Skeletal muscle satellite cell (primary cell): ENCODE data around the gene LRRC14B. TPM values are rescaled to one million over a fixed set of nuclear protein-coding genes. Genes with fewer than 3 reads are reported as not detected.

Experiments
- H3K27me3 ChIP-seq: 2 replicates; pipeline ENCODE4 v1.7.0; 2013; ENCODE audit warnings: low read length; ENCODE audit not compliant: control insufficient read depth, insufficient read depth
- H3K36me3 ChIP-seq: 2 replicates; pipeline ENCODE4 v1.7.0; 2013; ENCODE audit warnings: mild to moderate bottlenecking, control low read depth, low read length; ENCODE audit not compliant: insufficient read depth
- H3K4me1 ChIP-seq: 2 replicates; pipeline ENCODE4 v1.7.0; 2013; ENCODE audit warnings: low read length; ENCODE audit not compliant: control insufficient read depth, insufficient read depth
- H3K4me2 ChIP-seq: 2 replicates; pipeline ENCODE4 v1.7.0; 2013; ENCODE audit warnings: mild to moderate bottlenecking, low read length
- H3K4me3 ChIP-seq: 2 replicates; pipeline ENCODE4 v1.7.0; 2013; ENCODE audit warnings: low read length
- H3K9ac ChIP-seq: 2 replicates; pipeline ENCODE4 v1.7.0; 2013; ENCODE audit warnings: mild to moderate bottlenecking, low read depth, low read length, moderate library complexity
- H3K9me3 ChIP-seq: replicated peaks from 2 replicates; pipeline ENCODE4 v1.7.0; 2013; ENCODE audit warnings: mild to moderate bottlenecking, control low read depth, low read length
- total RNA-seq: library from RNA; depleted of rRNA; stranded (reverse); fragments of >200 nt; gene quantifications from 2 replicates; pipeline ENCODE4 v1.2.3, GENCODE V29; 2012; rRNA removed

The LRRC14B gene
- total RNA-seq: not detected in 2 replicates

- Histone ChIP-seq H3K9ac (no peak within 1 kb of the TSS), H3K4me1 (peaks cover 14% of the 10 kb centered on the region), H3K27me3 (peaks cover 57% of the 10 kb centered on the region), H3K9me3 (no peaks in the 10 kb centered on the region), H3K36me3 (no peaks in the 10 kb centered on the region), H3K4me3 (no peak within 1 kb of the TSS), H3K4me2 (peak within 1 kb of the TSS; percentile 33)
These were observed at the start of gene LRRC14B for GRCh38 chr5:191036-191948. TSS of gene LRRC14B (plus strand) at chr5:191495. CDS start at chr5:191539, 44 bp downstream.

GRCh38 chr5:141761-142160, 49.5 kb upstream of the LRRC14B start:
- Histone ChIP-seq H3K27me3 (peaks cover 20% of the 10 kb centered on the region), H3K4me1 (no peaks in the 10 kb centered on the region), H3K9me3 (no peaks in the 10 kb centered on the region), H3K4me3 (no peak overlapping the region), H3K36me3 (no peaks in the 10 kb centered on the region), H3K4me2 (no peak overlapping the region), H3K9ac (no peak overlapping the region)

DNA sequence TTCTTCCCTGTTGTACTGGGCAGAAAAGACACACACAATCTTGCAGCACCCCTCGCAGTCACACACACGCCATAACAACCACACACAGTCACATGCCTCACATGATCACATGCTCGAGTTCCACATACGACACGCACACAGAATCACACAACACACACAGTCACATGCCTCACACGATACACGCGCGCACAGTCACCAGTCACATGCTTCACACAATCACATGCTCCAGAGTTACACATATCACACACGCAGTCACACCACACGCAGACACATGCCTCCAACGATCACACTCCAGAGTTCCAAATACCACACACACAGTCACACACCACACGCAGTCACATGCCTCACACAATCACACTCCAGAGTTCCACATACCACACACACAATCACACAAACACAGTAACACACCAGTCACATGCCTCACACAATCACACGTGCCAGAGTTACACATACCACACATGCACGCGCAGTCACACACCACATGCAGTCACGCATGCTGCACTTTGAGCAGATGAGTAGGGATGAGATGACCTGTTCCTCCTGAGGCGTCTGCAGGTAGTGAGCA, 49.0 kb upstream of the LRRC14B start:
- H3K9ac ChIP-seq: no peak overlapping the region
- H3K4me2 ChIP-seq: no peak overlapping the region
- peaks cover 17% of the 10 kb centered on the region for H3K27me3 ChIP-seq
- no peak overlapping the region for H3K4me3 ChIP-seq
- H3K4me1 ChIP-seq: no peaks in the 10 kb centered on the region
- H3K9me3 ChIP-seq: peaks cover 5% of the 10 kb centered on the region
- no peaks in the 10 kb centered on the region for H3K36me3 ChIP-seq

DNA sequence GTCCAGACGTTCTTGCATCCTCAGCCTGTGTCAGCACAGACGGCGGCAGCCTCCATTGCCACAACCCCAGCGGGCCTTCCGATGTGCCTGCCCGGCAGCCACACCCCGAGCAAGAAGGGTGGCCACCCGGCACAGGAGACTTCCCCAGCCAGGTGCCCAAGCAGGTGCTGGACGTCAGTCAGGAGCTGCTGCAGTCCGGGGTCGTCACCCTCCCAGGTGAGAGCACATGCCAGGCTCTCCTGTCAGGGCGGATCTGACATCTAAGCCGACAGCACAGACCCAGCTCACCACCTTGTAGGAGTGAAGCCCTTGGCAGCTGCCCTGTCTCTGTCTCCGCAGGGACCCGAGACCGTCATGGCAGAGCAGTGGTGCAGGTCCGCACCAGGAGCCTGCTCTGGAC, 48.3 kb upstream of the LRRC14B start:
- Histone ChIP-seq H3K4me2 (no peak overlapping the region), H3K9ac (no peak overlapping the region), H3K4me3 (no peak overlapping the region), H3K4me1 (no peaks in the 10 kb centered on the region), H3K36me3 (no peaks in the 10 kb centered on the region), H3K9me3 (peaks cover 9% of the 10 kb centered on the region), H3K27me3 (peaks cover 16% of the 10 kb centered on the region)

- Histone ChIP-seq H3K4me1 (no peaks in the 10 kb centered on the region), H3K4me2 (no peak overlapping the region), H3K4me3 (no peak overlapping the region), H3K9ac (no peak overlapping the region), H3K36me3 (no peaks in the 10 kb centered on the region), H3K9me3 (peaks cover 9% of the 10 kb centered on the region), H3K27me3 (peaks cover 16% of the 10 kb centered on the region)
These were observed 46.4 kb upstream of the LRRC14B start for GRCh38 chr5:144941-145340.

DNA sequence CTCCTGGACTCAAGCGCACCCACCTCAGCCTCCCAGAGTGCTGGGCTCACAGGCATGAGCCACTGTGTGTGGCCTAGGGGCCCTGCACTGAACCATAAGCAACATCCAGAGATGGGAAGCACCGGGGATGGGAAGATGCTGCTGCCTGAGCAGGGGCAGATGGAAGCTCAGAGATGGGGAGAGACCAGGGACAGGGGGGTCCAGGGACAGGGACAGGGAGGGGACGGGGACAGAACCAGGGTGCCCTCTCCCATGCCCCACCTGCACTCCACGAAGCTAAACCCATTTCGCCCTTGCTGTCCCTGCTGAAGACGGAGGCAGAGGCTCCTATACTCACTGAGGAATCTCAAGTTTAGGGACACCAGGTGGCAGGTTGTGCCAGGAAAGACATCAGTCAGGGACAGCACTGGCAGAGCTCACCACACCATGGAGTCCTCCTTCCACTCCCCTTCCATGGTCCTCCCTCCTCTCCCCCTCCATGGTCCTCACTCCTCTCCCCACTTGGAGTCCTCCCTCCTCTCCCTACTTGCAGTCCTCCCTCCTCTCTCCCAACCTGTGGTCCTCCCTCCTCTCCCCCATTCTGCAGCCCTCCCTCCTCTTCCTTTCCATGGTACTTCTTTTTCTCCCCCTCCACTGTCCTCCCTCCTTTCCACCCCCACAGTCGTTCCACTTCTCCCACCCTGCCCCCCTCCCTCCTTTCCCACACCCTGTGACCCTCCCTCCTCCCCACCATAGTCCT, 45.5 kb upstream of the LRRC14B start:
- H3K27me3 ChIP-seq: peaks cover 17% of the 10 kb centered on the region
- H3K4me3 ChIP-seq: no peak overlapping the region
- no peak overlapping the region for H3K9ac ChIP-seq
- no peaks in the 10 kb centered on the region for H3K36me3 ChIP-seq
- H3K9me3 ChIP-seq: peaks cover 9% of the 10 kb centered on the region
- H3K4me1 ChIP-seq: no peaks in the 10 kb centered on the region
- H3K4me2 ChIP-seq: no peak overlapping the region

DNA sequence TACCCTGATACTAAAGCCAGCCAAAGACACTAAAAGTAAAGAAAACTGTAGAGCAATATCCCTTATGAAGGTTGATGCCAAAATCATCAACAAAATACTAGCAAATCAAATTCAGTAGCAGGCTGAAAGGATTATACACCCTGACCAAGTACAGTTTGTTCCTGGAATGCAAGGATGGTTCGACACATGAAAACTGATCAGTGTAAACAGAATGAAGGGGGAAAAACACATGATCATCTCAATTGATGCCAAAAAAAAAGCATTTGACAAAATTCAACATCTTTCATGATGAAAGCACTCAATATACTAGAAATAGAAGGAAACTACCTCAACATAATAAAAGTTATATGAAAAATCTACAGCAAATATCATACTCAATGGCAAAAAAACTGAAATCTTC, 43.5 kb upstream of the LRRC14B start:
- H3K9me3 ChIP-seq: peaks cover 9% of the 10 kb centered on the region
- no peaks in the 10 kb centered on the region for H3K4me1 ChIP-seq
- H3K4me2 ChIP-seq: no peak overlapping the region
- no peak overlapping the region for H3K4me3 ChIP-seq
- H3K9ac ChIP-seq: no peak overlapping the region
- peaks cover 25% of the 10 kb centered on the region for H3K27me3 ChIP-seq
- H3K36me3 ChIP-seq: no peaks in the 10 kb centered on the region

- H3K4me2 ChIP-seq: no peak overlapping the region
- no peaks in the 10 kb centered on the region for H3K4me1 ChIP-seq
- peaks cover 9% of the 10 kb centered on the region for H3K9me3 ChIP-seq
- peaks cover 17% of the 10 kb centered on the region for H3K27me3 ChIP-seq
- no peaks in the 10 kb centered on the region for H3K36me3 ChIP-seq
- no peak overlapping the region for H3K9ac ChIP-seq
- no peak overlapping the region for H3K4me3 ChIP-seq
These were observed 41.4 kb upstream of the LRRC14B start for GRCh38 chr5:149745-150485.

DNA sequence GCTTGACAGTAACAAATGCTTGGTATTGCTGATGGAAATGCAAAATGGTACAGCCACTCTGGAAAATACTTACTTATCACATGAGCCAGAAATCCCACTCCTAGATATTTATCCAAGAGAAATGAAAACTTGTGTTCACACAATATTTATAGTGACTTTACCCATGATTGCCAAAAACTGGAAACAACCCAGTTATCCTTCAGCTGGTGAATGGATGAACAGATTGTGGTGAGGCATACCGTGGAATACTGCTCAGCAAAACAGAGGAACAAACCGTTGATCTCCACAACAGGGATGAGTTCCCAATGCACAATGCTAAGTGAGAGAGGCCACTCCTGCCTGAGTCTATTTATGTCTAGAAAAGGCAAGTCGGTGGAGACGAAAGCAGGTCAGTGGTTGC, 40.5 kb upstream of the LRRC14B start:
- H3K27me3 ChIP-seq: peaks cover 25% of the 10 kb centered on the region
- H3K36me3 ChIP-seq: no peaks in the 10 kb centered on the region
- H3K4me1 ChIP-seq: no peaks in the 10 kb centered on the region
- no peak overlapping the region for H3K4me2 ChIP-seq
- no peak overlapping the region for H3K9ac ChIP-seq
- no peak overlapping the region for H3K4me3 ChIP-seq
- peaks cover 9% of the 10 kb centered on the region for H3K9me3 ChIP-seq

DNA sequence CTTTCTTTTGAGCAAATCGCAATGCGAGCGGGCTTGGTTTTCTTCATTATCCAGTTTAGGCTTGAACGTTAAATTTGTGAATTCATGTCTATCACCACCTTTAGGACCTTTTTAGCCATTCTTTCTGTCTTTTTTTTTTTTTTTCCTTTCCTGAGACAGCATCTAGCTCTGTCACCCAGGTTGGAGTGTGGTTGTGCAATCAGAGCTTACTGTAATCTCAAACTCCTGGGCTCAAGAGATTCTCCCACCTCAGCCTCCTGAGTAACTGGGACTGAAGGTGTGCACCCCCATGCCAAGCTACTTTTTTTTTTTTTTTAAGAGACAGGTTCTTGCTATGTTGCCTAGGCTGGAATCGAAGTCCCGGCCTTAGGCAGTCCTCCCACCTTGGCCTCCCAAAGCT, 39.2 kb upstream of the LRRC14B start:
- H3K27me3 ChIP-seq: peaks cover 34% of the 10 kb centered on the region
- H3K9ac ChIP-seq: no peak overlapping the region
- no peaks in the 10 kb centered on the region for H3K4me1 ChIP-seq
- no peak overlapping the region for H3K4me2 ChIP-seq
- no peaks in the 10 kb centered on the region for H3K36me3 ChIP-seq
- peaks cover 7% of the 10 kb centered on the region for H3K9me3 ChIP-seq
- no peak overlapping the region for H3K4me3 ChIP-seq

GRCh38 chr5:153256-153655, 38.0 kb upstream of the LRRC14B start:
- Histone ChIP-seq H3K4me2 (no peak overlapping the region), H3K9me3 (no peaks in the 10 kb centered on the region), H3K4me1 (no peaks in the 10 kb centered on the region), H3K4me3 (no peak overlapping the region), H3K27me3 (peaks cover 39% of the 10 kb centered on the region), H3K9ac (no peak overlapping the region), H3K36me3 (no peaks in the 10 kb centered on the region)
